ENCODE results near the gene PRAMEF12. TPM values are rescaled to one million over a fixed set of nuclear protein-coding genes. Genes with fewer than 3 reads are reported as not detected.

PRAMEF12 gene
- total RNA-seq, 1 experiment from 2014 or later: not detected

GRCh38 chr1:12741946-12742345 lies 31.6 kb upstream of the PRAMEF12 start:
- Histone ChIP-seq H3K9me3 (ENCODE audit: insufficient read depth, low read depth) (no peaks in the 10 kb centered on the region), H3K4me1 (replicated peaks; ENCODE audit: insufficient read depth) (no peaks in the 10 kb centered on the region), H3K27me3 (ENCODE audit: insufficient read depth, low read depth) (peaks cover 12% of the 10 kb centered on the region; the same call in 1 of the 2 replicates), H3F3A (ENCODE audit: insufficient read depth, low read depth) (no peaks in the 10 kb centered on the region), H3K36me3 (ENCODE audit: low read depth) (no peaks in the 10 kb centered on the region), H3K4me3 (no peak overlapping the region), H3K9me2 (ENCODE audit: insufficient read depth) (no peaks in the 10 kb centered on the region), H3K27ac (no peak overlapping the region), H4K20me1 (ENCODE audit: insufficient read depth) (no peaks in the 10 kb centered on the region), H3K79me2 (ENCODE audit: low read depth) (no peaks in the 10 kb centered on the region), H2AFZ (no peak overlapping the region), H3K4me2 (no peak overlapping the region)
- CTCF ChIA-PET: interaction anchor here (0.6 kb wide), 1 partner anchor 55 kb away, joined by 4 read pairs; no protein-coding TSS in a partner anchor
- POLR2A ChIA-PET (ENCODE audit: unreplicated experiment): no interaction called here
- TF ChIP-seq EZH2 (IDR thresholded peaks at IDR 0.05; ENCODE audit: low read depth): no peak
- TF ChIP-seq, protein P1, sequence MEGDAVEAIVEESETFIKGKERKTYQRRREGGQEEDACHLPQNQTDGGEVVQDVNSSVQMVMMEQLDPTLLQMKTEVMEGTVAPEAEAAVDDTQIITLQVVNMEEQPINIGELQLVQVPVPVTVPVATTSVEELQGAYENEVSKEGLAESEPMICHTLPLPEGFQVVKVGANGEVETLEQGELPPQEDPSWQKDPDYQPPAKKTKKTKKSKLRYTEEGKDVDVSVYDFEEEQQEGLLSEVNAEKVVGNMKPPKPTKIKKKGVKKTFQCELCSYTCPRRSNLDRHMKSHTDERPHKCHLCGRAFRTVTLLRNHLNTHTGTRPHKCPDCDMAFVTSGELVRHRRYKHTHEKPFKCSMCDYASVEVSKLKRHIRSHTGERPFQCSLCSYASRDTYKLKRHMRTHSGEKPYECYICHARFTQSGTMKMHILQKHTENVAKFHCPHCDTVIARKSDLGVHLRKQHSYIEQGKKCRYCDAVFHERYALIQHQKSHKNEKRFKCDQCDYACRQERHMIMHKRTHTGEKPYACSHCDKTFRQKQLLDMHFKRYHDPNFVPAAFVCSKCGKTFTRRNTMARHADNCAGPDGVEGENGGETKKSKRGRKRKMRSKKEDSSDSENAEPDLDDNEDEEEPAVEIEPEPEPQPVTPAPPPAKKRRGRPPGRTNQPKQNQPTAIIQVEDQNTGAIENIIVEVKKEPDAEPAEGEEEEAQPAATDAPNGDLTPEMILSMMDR (conservative IDR thresholded peaks at IDR 0.05): no peak
- DNase-seq: no peak
- no TSS peak for BruUV-seq (replicated peaks)
- intact Hi-C loops (cut with micrococcal nuclease; ENCODE audit: unreplicated experiment): no loop called here

- Histone ChIP-seq H3K4me1 (replicated peaks; ENCODE audit: insufficient read depth) (no peaks in the 10 kb centered on the region), H3K9me3 (ENCODE audit: insufficient read depth, low read depth) (no peaks in the 10 kb centered on the region), H3K36me3 (ENCODE audit: low read depth) (no peaks in the 10 kb centered on the region), H3F3A (ENCODE audit: insufficient read depth, low read depth) (no peaks in the 10 kb centered on the region), H3K4me2 (no peak overlapping the region), H3K27me3 (ENCODE audit: insufficient read depth, low read depth) (peaks cover 4% of the 10 kb centered on the region; the same call in 1 of the 2 replicates), H2AFZ (no peak overlapping the region), H4K20me1 (ENCODE audit: insufficient read depth) (no peaks in the 10 kb centered on the region), H3K27ac (no peak overlapping the region), H3K4me3 (no peak overlapping the region), H3K79me2 (ENCODE audit: low read depth) (no peaks in the 10 kb centered on the region), H3K9me2 (ENCODE audit: insufficient read depth) (no peaks in the 10 kb centered on the region)
- POLR2A ChIA-PET (ENCODE audit: unreplicated experiment): no interaction called here
- intact Hi-C loops (cut with micrococcal nuclease; ENCODE audit: unreplicated experiment): no loop called here
- DNase-seq: no peak
- CTCF ChIA-PET: no interaction called here
- TF ChIP-seq, protein P1 (conservative IDR thresholded peaks at IDR 0.05): no peak
- TF ChIP-seq EZH2 (IDR thresholded peaks at IDR 0.05; ENCODE audit: low read depth): no peak
- no TSS peak for BruUV-seq (replicated peaks)
Measured at GRCh38 chr1:12745126-12745991, 28.2 kb upstream of the PRAMEF12 start.

- peaks cover 9% of the 10 kb centered on the region; the same call in 1 of the 2 replicates for H3K27me3 ChIP-seq (ENCODE audit: insufficient read depth, low read depth)
- H3K36me3 ChIP-seq (ENCODE audit: low read depth): no peaks in the 10 kb centered on the region
- no peaks in the 10 kb centered on the region for H3K4me1 ChIP-seq (replicated peaks; ENCODE audit: insufficient read depth)
- no peak within 1 kb of the TSS for H3K27ac ChIP-seq
- H3K9me3 ChIP-seq (ENCODE audit: insufficient read depth, low read depth): no peaks in the 10 kb centered on the region
- no peaks in the 10 kb centered on the region for H3F3A ChIP-seq (ENCODE audit: insufficient read depth, low read depth)
- no peak within 1 kb of the TSS for H3K4me3 ChIP-seq
- ChIA-PET CTCF (no interaction called here), POLR2A (ENCODE audit: unreplicated experiment) (no interaction called here)
- TF ChIP-seq, protein P1 (conservative IDR thresholded peaks at IDR 0.05): no peak
- TF ChIP-seq EZH2 (IDR thresholded peaks at IDR 0.05; ENCODE audit: low read depth): no peak
- no peak for DNase-seq
- H2AFZ ChIP-seq: no peak within 1 kb of the TSS
- H3K4me2 ChIP-seq: no peak within 1 kb of the TSS
- intact Hi-C loops (cut with micrococcal nuclease; ENCODE audit: unreplicated experiment): no loop called here
- no peaks in the 10 kb centered on the region for H3K9me2 ChIP-seq (ENCODE audit: insufficient read depth)
- H4K20me1 ChIP-seq (ENCODE audit: insufficient read depth): no peaks in the 10 kb centered on the region
- no TSS peak for BruUV-seq (replicated peaks)
- H3K79me2 ChIP-seq (ENCODE audit: low read depth): no peaks in the 10 kb centered on the region
Measured at GRCh38 chr1:12745992-12746323, 27.6 kb upstream of the PRAMEF12 start, which contains the start of gene CFAP107. CFAP107 (plus strand) TSS chr1:12746200; CDS start chr1:12746431, 231 bp downstream.

All from PC-9 (cell line).